Measurements from ENCODE around the gene KCNJ16. TPM values are rescaled to one million over a fixed set of nuclear protein-coding genes. Genes with fewer than 3 reads are reported as not detected.

The KCNJ16 gene
- total RNA-seq, 2 experiments from 2014 or later, result not detected

DNA sequence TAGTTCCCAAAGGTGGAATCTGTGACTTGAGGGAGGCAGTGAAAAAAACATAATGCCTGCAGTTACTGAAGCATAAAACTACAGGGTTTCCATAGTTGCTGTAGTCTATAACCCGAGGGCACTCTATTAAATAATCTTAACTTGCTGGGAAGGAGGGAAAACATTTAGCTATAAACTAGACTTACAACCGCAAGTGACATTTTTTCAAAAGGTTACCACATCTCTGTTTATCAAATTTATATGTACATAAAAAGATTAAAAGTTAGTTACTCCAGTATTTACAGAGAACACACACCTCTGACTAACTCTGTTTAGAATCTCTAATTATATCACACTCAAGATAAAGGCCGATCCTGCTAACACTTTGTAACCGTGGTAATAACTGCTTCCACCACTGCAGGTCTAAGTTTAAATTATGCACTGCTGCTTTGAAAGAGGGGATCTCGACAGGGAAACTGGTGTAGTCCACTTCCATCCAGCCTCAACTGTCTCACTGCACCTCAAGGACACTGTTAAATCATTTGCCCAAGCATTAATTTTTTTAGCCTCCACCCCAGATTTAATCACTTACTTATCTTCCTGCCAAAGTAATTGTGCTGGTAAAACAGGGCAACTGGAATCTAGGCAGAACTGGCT, 14.6 kb downstream of the KCNJ16 start:
- CTCF ChIA-PET, result no interaction called here
- no peak overlapping the region for H3K4me3 ChIP-seq (ENCODE audit: low read length)

GRCh38 chr17:70091005-70091568, 16.1 kb downstream of the KCNJ16 start:
- no peaks in the 10 kb centered on the region for H3K9me3 Mint-ChIP-seq

More for the DNA sequence above, 14.6 kb downstream of the KCNJ16 start:
- DNase-seq (no peak), ATAC-seq (ENCODE audit: poor library complexity) (no peak)
- POLR2A ChIA-PET, result no interaction called here
- Histone ChIP-seq H3K9me3 (ENCODE audit: control insufficient read depth in 1 of 2, insufficient read depth in 1 of 2, low read length in 2 of 2) (no peaks in the 10 kb centered on the region), H3K27me3 (ENCODE audit: control insufficient read depth in 1 of 2, insufficient read depth in 2 of 2, low read length in 2 of 2) (no peaks in the 10 kb centered on the region), H3K27ac (ENCODE audit: low read depth in 1 of 2, low read length in 2 of 2) (no peak overlapping the region), H3K4me1 (ENCODE audit: insufficient read depth, low read length) (no peaks in the 10 kb centered on the region), H3K36me3 (ENCODE audit: insufficient read depth, low read length) (no peaks in the 10 kb centered on the region)
- no peak overlapping the region for H3K27ac Mint-ChIP-seq
- TF ChIP-seq, protein P1, sequence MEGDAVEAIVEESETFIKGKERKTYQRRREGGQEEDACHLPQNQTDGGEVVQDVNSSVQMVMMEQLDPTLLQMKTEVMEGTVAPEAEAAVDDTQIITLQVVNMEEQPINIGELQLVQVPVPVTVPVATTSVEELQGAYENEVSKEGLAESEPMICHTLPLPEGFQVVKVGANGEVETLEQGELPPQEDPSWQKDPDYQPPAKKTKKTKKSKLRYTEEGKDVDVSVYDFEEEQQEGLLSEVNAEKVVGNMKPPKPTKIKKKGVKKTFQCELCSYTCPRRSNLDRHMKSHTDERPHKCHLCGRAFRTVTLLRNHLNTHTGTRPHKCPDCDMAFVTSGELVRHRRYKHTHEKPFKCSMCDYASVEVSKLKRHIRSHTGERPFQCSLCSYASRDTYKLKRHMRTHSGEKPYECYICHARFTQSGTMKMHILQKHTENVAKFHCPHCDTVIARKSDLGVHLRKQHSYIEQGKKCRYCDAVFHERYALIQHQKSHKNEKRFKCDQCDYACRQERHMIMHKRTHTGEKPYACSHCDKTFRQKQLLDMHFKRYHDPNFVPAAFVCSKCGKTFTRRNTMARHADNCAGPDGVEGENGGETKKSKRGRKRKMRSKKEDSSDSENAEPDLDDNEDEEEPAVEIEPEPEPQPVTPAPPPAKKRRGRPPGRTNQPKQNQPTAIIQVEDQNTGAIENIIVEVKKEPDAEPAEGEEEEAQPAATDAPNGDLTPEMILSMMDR (IDR thresholded peaks at IDR 0.05), result no peak
- no peak overlapping the region for H3K4me3 Mint-ChIP-seq
- H3K4me1 Mint-ChIP-seq (ENCODE audit: low read depth), result no peaks in the 10 kb centered on the region
- intact Hi-C loops (cut with DNase I, micrococcal nuclease), result no loop called here
- no peaks in the 10 kb centered on the region for H3K27me3 Mint-ChIP-seq
- H3K36me3 Mint-ChIP-seq (ENCODE audit: low read depth), result no peaks in the 10 kb centered on the region
- no peaks in the 10 kb centered on the region for H3K9me3 Mint-ChIP-seq

DNA sequence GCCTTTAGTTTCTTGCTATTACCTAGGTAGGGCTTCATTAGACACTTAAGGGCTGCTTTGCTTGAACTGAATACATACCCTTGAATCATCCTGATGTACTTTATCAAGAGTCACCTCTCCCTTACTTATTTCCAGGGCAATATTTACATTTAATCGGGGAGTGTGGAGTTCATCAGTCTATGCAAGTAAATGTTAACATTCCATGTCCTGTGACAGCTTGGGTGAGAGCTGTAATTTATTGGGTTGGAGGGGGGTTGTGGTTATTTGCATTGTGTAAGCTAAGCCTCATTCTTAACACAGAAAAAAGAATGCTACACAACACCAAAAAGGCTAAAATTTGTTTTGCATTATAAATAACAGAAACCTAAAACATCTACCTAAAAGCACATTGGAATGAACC, 16.7 kb downstream of the KCNJ16 start:
- no peak overlapping the region for H3K27ac Mint-ChIP-seq

More at GRCh38 chr17:70091005-70091568, 16.1 kb downstream of the KCNJ16 start:
- Mint-ChIP-seq H3K4me3 (no peak overlapping the region), H3K27ac (no peak overlapping the region), H3K36me3 (ENCODE audit: low read depth) (no peaks in the 10 kb centered on the region), H3K27me3 (no peaks in the 10 kb centered on the region), H3K4me1 (ENCODE audit: low read depth) (no peaks in the 10 kb centered on the region)
- no peak overlapping the region for H3K4me3 ChIP-seq (ENCODE audit: low read length)
- intact Hi-C loops (cut with DNase I, micrococcal nuclease), result no loop called here
- ChIA-PET POLR2A (no interaction called here), CTCF (no interaction called here)
- H3K27me3 ChIP-seq (ENCODE audit: control insufficient read depth in 1 of 2, insufficient read depth in 2 of 2, low read length in 2 of 2), result no peaks in the 10 kb centered on the region
- DNase-seq (no peak), ATAC-seq (ENCODE audit: poor library complexity) (no peak)
- no peaks in the 10 kb centered on the region for H3K4me1 ChIP-seq (ENCODE audit: insufficient read depth, low read length)
- no peak overlapping the region for H3K27ac ChIP-seq (ENCODE audit: low read depth in 1 of 2, low read length in 2 of 2)
- no peaks in the 10 kb centered on the region for H3K36me3 ChIP-seq (ENCODE audit: insufficient read depth, low read length)
- H3K9me3 ChIP-seq (ENCODE audit: control insufficient read depth in 1 of 2, insufficient read depth in 1 of 2, low read length in 2 of 2), result no peaks in the 10 kb centered on the region
- TF ChIP-seq, protein P1 (IDR thresholded peaks at IDR 0.05), result no peak

More for the DNA sequence above, 16.7 kb downstream of the KCNJ16 start:
- H3K27me3 ChIP-seq (ENCODE audit: control insufficient read depth in 1 of 2, insufficient read depth in 2 of 2, low read length in 2 of 2), result no peaks in the 10 kb centered on the region
- Mint-ChIP-seq H3K36me3 (ENCODE audit: low read depth) (no peaks in the 10 kb centered on the region), H3K9me3 (no peaks in the 10 kb centered on the region), H3K27me3 (no peaks in the 10 kb centered on the region), H3K4me3 (no peak overlapping the region), H3K4me1 (ENCODE audit: low read depth) (no peaks in the 10 kb centered on the region)
- ATAC-seq (ENCODE audit: poor library complexity), result no peak
- H3K27ac ChIP-seq (ENCODE audit: low read depth in 1 of 2, low read length in 2 of 2), result no peak overlapping the region
- H3K4me3 ChIP-seq (ENCODE audit: low read length), result no peak overlapping the region
- H3K36me3 ChIP-seq (ENCODE audit: insufficient read depth, low read length), result no peaks in the 10 kb centered on the region
- no peak for DNase-seq
- intact Hi-C loops (cut with DNase I, micrococcal nuclease), result no loop called here
- no peaks in the 10 kb centered on the region for H3K9me3 ChIP-seq (ENCODE audit: control insufficient read depth in 1 of 2, insufficient read depth in 1 of 2, low read length in 2 of 2)
- CTCF ChIA-PET, result no interaction called here
- POLR2A ChIA-PET, result no interaction called here
- H3K4me1 ChIP-seq (ENCODE audit: insufficient read depth, low read length), result no peaks in the 10 kb centered on the region
- TF ChIP-seq, protein P1 (IDR thresholded peaks at IDR 0.05), result no peak

Measured in CD4-positive, alpha-beta T cell (primary cell).